DOHH2 (cell line): ENCODE results near the gene ROBO2.

ENCODE experiments used
- H3F3A ChIP-seq: fragments of 200-600 bp; sonication (generic), shearing (Covaris generic); 2 replicates; pipeline ENCODE4 v1.6.0; 2016; ENCODE audit warnings: antibody characterized with exemption, mild to moderate bottlenecking; ENCODE audit not compliant: control insufficient read depth, insufficient read depth
- H3K27ac ChIP-seq: fragments of 200-600 bp; sonication (generic); 2 replicates; pipeline ENCODE4 v1.5.1; 2014; ENCODE audit warnings: low read depth, mild to moderate bottlenecking, low read length, moderate library complexity
- H3K27me3 ChIP-seq: fragments of 200-600 bp; sonication (generic); 2 replicates; pipeline ENCODE4 v1.6.1; 2014; ENCODE audit warnings: mild to moderate bottlenecking, low read length, mixed read lengths; ENCODE audit not compliant: control insufficient read depth
- H3K36me3 ChIP-seq: fragments of 200-600 bp; sonication (generic); 2 replicates; pipeline ENCODE4 v1.6.1; 2014; ENCODE audit warnings: mild to moderate bottlenecking, low read length, moderate library complexity, mixed read lengths; ENCODE audit not compliant: control insufficient read depth
- H3K4me1 ChIP-seq: fragments of 200-600 bp; sonication (generic); 2 replicates; pipeline ENCODE4 v1.6.1; 2014; ENCODE audit warnings: mild to moderate bottlenecking, low read length, mixed read lengths; ENCODE audit not compliant: control insufficient read depth
- H3K4me2 ChIP-seq: fragments of 200-600 bp; sonication (generic); 2 replicates; pipeline ENCODE4 v1.6.0; 2014; ENCODE audit warnings: mild to moderate bottlenecking, low read length, moderate library complexity
- H3K4me3 ChIP-seq: fragments of 200-600 bp; sonication (generic); 2 replicates; pipeline ENCODE4 v1.5.1; 2014; ENCODE audit warnings: mild to moderate bottlenecking, low read length, mixed read lengths
- H3K79me2 ChIP-seq: fragments of 200-600 bp; sonication (generic); 2 replicates; pipeline ENCODE4 v1.6.1; 2014; ENCODE audit warnings: mild to moderate bottlenecking, low read length, mixed read lengths; ENCODE audit not compliant: control insufficient read depth
- H3K9me2 ChIP-seq: fragments of 200-600 bp; sonication (generic); replicated peaks from 2 replicates; pipeline ENCODE4 v1.6.1; 2014; ENCODE audit warnings: mild to moderate bottlenecking, low read length, mixed read lengths; ENCODE audit not compliant: control insufficient read depth
- H3K9me3 ChIP-seq: fragments of 200-600 bp; sonication (generic); 2 replicates; pipeline ENCODE4 v1.6.1; 2014; ENCODE audit warnings: antibody characterized with exemption, low read length, mixed read lengths; ENCODE audit not compliant: control insufficient read depth, insufficient read depth
- H4K20me1 ChIP-seq: fragments of 200-600 bp; sonication (generic); 2 replicates; pipeline ENCODE4 v1.6.0; 2014; ENCODE audit warnings: low read depth, mild to moderate bottlenecking, antibody characterized with exemption, low read length, moderate library complexity; ENCODE audit not compliant: control insufficient read depth, insufficient read depth
- CTCF ChIP-seq: fragments of 200-600 bp; sonication (generic); IDR thresholded peaks from one replicate; pipeline ENCODE4 v1.5.1; 2014; ENCODE audit warnings: antibody characterized with exemption, mild to moderate bottlenecking, low read depth, low read length; ENCODE audit not compliant: poor library complexity, severe bottlenecking
- EZH2phosphoT487 ChIP-seq: fragments of 200-600 bp; sonication (generic); IDR thresholded peaks from 2 replicates; pipeline ENCODE4 v1.6.1; 2017; ENCODE audit warnings: borderline replicate concordance, mild to moderate bottlenecking, antibody characterized with exemption, low read length, moderate library complexity, mixed read lengths

Gene ROBO2

GRCh38 chr3:77296527-77296926, 256.6 kb downstream of the ROBO2 start:
- no peak overlapping the region for H3K4me2 ChIP-seq
- H3K4me3 ChIP-seq = no peak overlapping the region
- no peaks in the 10 kb centered on the region for H3K4me1 ChIP-seq
- H3K9me2 ChIP-seq = no peaks in the 10 kb centered on the region
- H4K20me1 ChIP-seq = no peaks in the 10 kb centered on the region
- H3K36me3 ChIP-seq = no peaks in the 10 kb centered on the region
- no peaks in the 10 kb centered on the region for H3F3A ChIP-seq
- no peaks in the 10 kb centered on the region for H3K27me3 ChIP-seq
- H3K27ac ChIP-seq = no peak overlapping the region
- TF ChIP-seq CTCF (no peak), EZH2phosphoT487 (no peak)
- H3K79me2 ChIP-seq = no peaks in the 10 kb centered on the region
- no peaks in the 10 kb centered on the region for H3K9me3 ChIP-seq

DNA sequence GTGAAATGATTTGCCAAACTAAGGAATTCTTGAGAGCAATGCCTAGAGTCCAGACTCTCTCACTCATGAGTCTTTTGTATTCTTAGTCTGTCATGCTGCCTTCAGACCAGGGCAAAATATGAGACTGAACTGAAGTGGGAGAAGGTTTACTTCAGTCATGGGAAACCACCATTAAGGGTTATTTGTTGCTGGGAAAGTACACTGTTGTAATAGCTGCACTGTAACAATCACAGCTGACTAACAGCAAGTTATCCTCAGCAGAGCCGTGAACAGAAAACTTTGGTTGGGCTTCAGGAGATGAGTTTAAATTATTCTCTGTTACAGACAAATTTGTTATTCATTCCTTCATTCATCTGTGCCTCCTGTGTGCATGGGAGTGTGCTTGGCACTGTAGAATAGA, 258.5 kb downstream of the ROBO2 start:
- H3K4me1 ChIP-seq = no peaks in the 10 kb centered on the region
- no peak overlapping the region for H3K4me3 ChIP-seq
- no peaks in the 10 kb centered on the region for H3K27me3 ChIP-seq
- H3K36me3 ChIP-seq = no peaks in the 10 kb centered on the region
- H3K9me3 ChIP-seq = no peaks in the 10 kb centered on the region
- no peak overlapping the region for H3K27ac ChIP-seq
- H3K9me2 ChIP-seq = no peaks in the 10 kb centered on the region
- TF ChIP-seq CTCF = no peak
- TF ChIP-seq EZH2phosphoT487 = no peak
- no peaks in the 10 kb centered on the region for H4K20me1 ChIP-seq
- H3F3A ChIP-seq = no peaks in the 10 kb centered on the region
- H3K79me2 ChIP-seq = no peaks in the 10 kb centered on the region
- H3K4me2 ChIP-seq = no peak overlapping the region

GRCh38 chr3:77303955-77304699, 264.2 kb downstream of the ROBO2 start:
- Histone ChIP-seq H3K9me3 (no peaks in the 10 kb centered on the region), H3F3A (no peaks in the 10 kb centered on the region), H3K4me1 (no peaks in the 10 kb centered on the region), H3K4me3 (no peak overlapping the region), H3K79me2 (no peaks in the 10 kb centered on the region), H3K27ac (no peak overlapping the region), H3K9me2 (no peaks in the 10 kb centered on the region), H4K20me1 (no peaks in the 10 kb centered on the region), H3K27me3 (no peaks in the 10 kb centered on the region), H3K36me3 (no peaks in the 10 kb centered on the region), H3K4me2 (no peak overlapping the region)
- TF ChIP-seq CTCF (no peak), EZH2phosphoT487 (no peak)

DNA sequence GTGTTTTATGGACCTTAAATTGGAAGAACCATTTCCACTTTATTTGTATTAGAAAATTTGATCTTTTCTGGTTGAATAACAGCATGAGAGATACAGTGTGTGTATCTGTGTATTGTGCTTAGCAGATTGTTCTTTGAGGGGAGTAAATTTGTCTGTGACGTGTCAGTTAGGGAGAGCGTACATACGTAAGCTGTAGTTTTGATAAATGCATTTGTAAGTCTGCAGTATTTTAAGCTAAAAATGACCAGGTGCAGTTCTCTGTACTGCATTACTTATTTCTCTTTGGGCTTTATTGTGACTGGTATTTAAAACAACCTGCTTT, 264.8 kb downstream of the ROBO2 start:
- H4K20me1 ChIP-seq = no peaks in the 10 kb centered on the region
- H3K4me1 ChIP-seq = no peaks in the 10 kb centered on the region
- H3K4me3 ChIP-seq = no peak overlapping the region

More for the DNA sequence above, 264.8 kb downstream of the ROBO2 start:
- Histone ChIP-seq H3K79me2 (no peaks in the 10 kb centered on the region), H3K9me2 (no peaks in the 10 kb centered on the region), H3F3A (no peaks in the 10 kb centered on the region), H3K36me3 (no peaks in the 10 kb centered on the region), H3K9me3 (no peaks in the 10 kb centered on the region), H3K27me3 (no peaks in the 10 kb centered on the region), H3K4me2 (no peak overlapping the region), H3K27ac (no peak overlapping the region)
- TF ChIP-seq CTCF (no peak), EZH2phosphoT487 (no peak)
